ENCODE measurements around the gene SOX13. TPM values are rescaled to one million over a fixed set of nuclear protein-coding genes. Genes with fewer than 3 reads are reported as not detected.

The SOX13 gene
- polyA plus RNA-seq, 1 donor (not counting 4 experiments of a cell fraction or from before 2014, with no cell fraction given), result 4.9 TPM

DNA sequence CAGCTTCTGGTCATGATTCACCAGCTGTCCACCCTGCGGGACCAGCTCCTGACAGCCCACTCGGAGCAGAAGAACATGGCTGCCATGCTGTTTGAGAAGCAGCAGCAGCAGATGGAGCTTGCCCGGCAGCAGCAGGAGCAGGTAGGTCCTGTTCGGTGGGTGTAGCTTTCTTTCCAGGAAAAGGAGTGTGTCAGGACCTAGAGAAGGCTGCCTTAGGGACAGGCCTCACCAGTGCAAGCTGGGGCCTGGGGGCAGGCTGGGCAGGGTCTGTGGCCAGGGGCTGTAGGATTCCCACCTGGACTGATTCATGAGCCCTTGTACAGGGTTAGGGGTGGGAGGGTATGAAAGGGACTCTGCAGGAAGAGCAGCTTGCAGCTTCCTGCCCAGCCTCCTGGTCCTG, 43.6 kb downstream of the SOX13 start:
- no peak overlapping the region for H3K4me2 ChIP-seq (ENCODE audit: control insufficient read depth, extremely low read depth, insufficient read depth, low read depth, low read length)
- H3K4me3 ChIP-seq (ENCODE audit: control insufficient read depth in 2 of 3, extremely low read depth in 1 of 3, insufficient read depth in 2 of 3, low read depth in 1 of 3, low read length in 3 of 3), result no peak overlapping the region
- peaks cover 0 to 5% of the 10 kb centered on the region in 2 experiments for H3K36me3 ChIP-seq (ENCODE audit: control insufficient read depth in 2 of 2, extremely low read depth in 1 of 2, insufficient read depth in 2 of 2, low read length in 2 of 2)
- H3K9me1 ChIP-seq (ENCODE audit: control insufficient read depth, extremely low read depth, insufficient read depth, low read length), result no peaks in the 10 kb centered on the region
- no peaks in the 10 kb centered on the region for H3K9me3 ChIP-seq (ENCODE audit: control insufficient read depth, low read depth, low read length)
- H2AFZ ChIP-seq (ENCODE audit: control insufficient read depth, low read length), result no peak overlapping the region
- H4K20me1 ChIP-seq (ENCODE audit: control insufficient read depth, extremely low read depth, insufficient read depth, low read length), result no peaks in the 10 kb centered on the region
- no peak for DNase-seq (ENCODE audit: low read depth, low spot score)
- dilution Hi-C loops (cut with MboI; ENCODE audit: extremely low pct_ligation_motif_present, low sequenced_read_pairs), result no loop called here
- no peaks in the 10 kb centered on the region for H3K27me3 ChIP-seq (ENCODE audit: control insufficient read depth, extremely low read depth, insufficient read depth, low read length)
- no peak overlapping the region for H3K27ac ChIP-seq (ENCODE audit: control insufficient read depth, insufficient read depth, low read length)
- no peak for FAIRE-seq
- no peak overlapping the region for H3K9ac ChIP-seq (ENCODE audit: control insufficient read depth, extremely low read depth, insufficient read depth, low read length)
- H3K79me2 ChIP-seq (ENCODE audit: control insufficient read depth, insufficient read depth, low read length), result no peaks in the 10 kb centered on the region
- TF ChIP-seq EZH2 (IDR thresholded peaks at IDR 0.05; ENCODE audit: low read length), result no peak
- TF ChIP-seq, protein P1, sequence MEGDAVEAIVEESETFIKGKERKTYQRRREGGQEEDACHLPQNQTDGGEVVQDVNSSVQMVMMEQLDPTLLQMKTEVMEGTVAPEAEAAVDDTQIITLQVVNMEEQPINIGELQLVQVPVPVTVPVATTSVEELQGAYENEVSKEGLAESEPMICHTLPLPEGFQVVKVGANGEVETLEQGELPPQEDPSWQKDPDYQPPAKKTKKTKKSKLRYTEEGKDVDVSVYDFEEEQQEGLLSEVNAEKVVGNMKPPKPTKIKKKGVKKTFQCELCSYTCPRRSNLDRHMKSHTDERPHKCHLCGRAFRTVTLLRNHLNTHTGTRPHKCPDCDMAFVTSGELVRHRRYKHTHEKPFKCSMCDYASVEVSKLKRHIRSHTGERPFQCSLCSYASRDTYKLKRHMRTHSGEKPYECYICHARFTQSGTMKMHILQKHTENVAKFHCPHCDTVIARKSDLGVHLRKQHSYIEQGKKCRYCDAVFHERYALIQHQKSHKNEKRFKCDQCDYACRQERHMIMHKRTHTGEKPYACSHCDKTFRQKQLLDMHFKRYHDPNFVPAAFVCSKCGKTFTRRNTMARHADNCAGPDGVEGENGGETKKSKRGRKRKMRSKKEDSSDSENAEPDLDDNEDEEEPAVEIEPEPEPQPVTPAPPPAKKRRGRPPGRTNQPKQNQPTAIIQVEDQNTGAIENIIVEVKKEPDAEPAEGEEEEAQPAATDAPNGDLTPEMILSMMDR (optimal IDR thresholded peaks at IDR 0.05 in 1 of 3, IDR thresholded peaks at IDR 0.05 in 1 of 3, conservative IDR thresholded peaks at IDR 0.05 in 1 of 3; ENCODE audit: extremely low read depth in 1 of 3, insufficient read depth in 2 of 3, low read length in 3 of 3), result no peak
- H3K4me1 ChIP-seq (ENCODE audit: control insufficient read depth, extremely low read depth, insufficient read depth, low read length), result no peaks in the 10 kb centered on the region

DNA sequence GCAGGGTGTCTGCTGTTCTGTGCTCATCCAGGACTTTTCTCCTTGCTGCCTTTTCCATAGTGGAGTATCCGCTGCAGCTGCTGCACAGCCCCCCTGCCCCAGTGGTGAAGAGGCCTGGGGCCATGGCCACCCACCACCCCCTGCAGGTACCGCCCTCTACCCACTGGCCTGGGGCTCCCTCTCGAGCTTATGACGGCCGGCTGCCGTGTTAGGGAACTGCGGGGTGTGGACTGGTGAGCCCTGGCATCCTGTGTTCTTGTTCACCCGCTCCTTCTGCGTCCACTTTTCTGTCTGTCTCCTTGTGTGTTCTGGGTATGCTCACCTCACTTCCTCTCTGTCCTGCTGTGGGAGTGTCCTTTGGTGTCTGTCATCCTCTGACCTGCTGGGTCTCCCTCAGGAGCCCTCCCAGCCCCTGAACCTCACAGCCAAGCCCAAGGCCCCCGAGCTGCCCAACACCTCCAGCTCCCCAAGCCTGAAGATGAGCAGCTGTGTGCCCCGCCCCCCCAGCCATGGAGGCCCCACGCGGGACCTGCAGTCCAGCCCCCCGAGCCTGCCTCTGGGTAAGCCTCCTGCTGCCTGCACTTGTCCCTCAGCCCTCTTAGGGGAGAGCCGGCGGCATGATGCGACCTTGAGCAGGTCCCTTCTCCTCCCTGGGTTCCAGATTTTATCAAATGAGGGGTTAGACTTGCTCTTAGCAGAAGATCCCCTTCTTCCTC, 49.1 kb downstream of the SOX13 start:
- dilution Hi-C loops (cut with MboI; ENCODE audit: extremely low pct_ligation_motif_present, low sequenced_read_pairs), result no loop called here
- peaks cover 4 to 5% of the 10 kb centered on the region in 2 experiments for H3K36me3 ChIP-seq (ENCODE audit: control insufficient read depth in 2 of 2, extremely low read depth in 1 of 2, insufficient read depth in 2 of 2, low read length in 2 of 2)
- no peak overlapping the region for H3K27ac ChIP-seq (ENCODE audit: control insufficient read depth, insufficient read depth, low read length)

More for the DNA sequence above, 49.1 kb downstream of the SOX13 start:
- Histone ChIP-seq H2AFZ (ENCODE audit: control insufficient read depth, low read length) (no peak overlapping the region), H3K27me3 (ENCODE audit: control insufficient read depth, extremely low read depth, insufficient read depth, low read length) (no peaks in the 10 kb centered on the region), H3K9me3 (ENCODE audit: control insufficient read depth, low read depth, low read length) (no peaks in the 10 kb centered on the region), H3K9me1 (ENCODE audit: control insufficient read depth, extremely low read depth, insufficient read depth, low read length) (no peaks in the 10 kb centered on the region), H3K4me3 (ENCODE audit: control insufficient read depth in 2 of 3, extremely low read depth in 1 of 3, insufficient read depth in 2 of 3, low read depth in 1 of 3, low read length in 3 of 3) (no peak overlapping the region), H3K4me1 (ENCODE audit: control insufficient read depth, extremely low read depth, insufficient read depth, low read length) (no peaks in the 10 kb centered on the region), H3K79me2 (ENCODE audit: control insufficient read depth, insufficient read depth, low read length) (no peaks in the 10 kb centered on the region), H4K20me1 (ENCODE audit: control insufficient read depth, extremely low read depth, insufficient read depth, low read length) (no peaks in the 10 kb centered on the region), H3K4me2 (ENCODE audit: control insufficient read depth, extremely low read depth, insufficient read depth, low read depth, low read length) (no peak overlapping the region), H3K9ac (ENCODE audit: control insufficient read depth, extremely low read depth, insufficient read depth, low read length) (no peak overlapping the region)
- TF ChIP-seq, protein P1 (optimal IDR thresholded peaks at IDR 0.05 in 1 of 3, IDR thresholded peaks at IDR 0.05 in 1 of 3, conservative IDR thresholded peaks at IDR 0.05 in 1 of 3; ENCODE audit: extremely low read depth in 1 of 3, insufficient read depth in 2 of 3, low read length in 3 of 3), result no peak
- TF ChIP-seq EZH2 (IDR thresholded peaks at IDR 0.05; ENCODE audit: low read length), result no peak
- no peak for FAIRE-seq
- no peak for DNase-seq (ENCODE audit: low read depth, low spot score)
